Femur (tissue), 1 donor: ENCODE data around the gene ZNF738.

ENCODE experiments used
- DNase-seq: peaks from one replicate; pipeline ENCODE4 v3.0.0-alpha.2; 2017

The ZNF738 gene

GRCh38 chr19:21423057-21424041 is 64.5 kb downstream of the ZNF738 start:
- DNase-seq: no peak
